H1 (cell line): ENCODE results near the gene MCFD2. TPM values are rescaled to one million over a fixed set of nuclear protein-coding genes. Genes with fewer than 3 reads are reported as not detected.

Experiments used
- CTCF ChIA-PET: fragments of 300-600 bp; sonication (Branson Sonifier 250); formaldehyde crosslinking; loops from one replicate; lab custom pipeline; 2021; ENCODE audit not compliant: partially characterized antibody; lab: Charles Lee
- POLR2A ChIA-PET: fragments of 300-600 bp; sonication (Branson Sonifier 250); formaldehyde crosslinking; loops from one replicate; lab custom pipeline; 2021; ENCODE audit warnings: inconsistent platforms; ENCODE audit not compliant: partially characterized antibody; lab: Charles Lee
- DNase-seq, 2 experiments: peaks; one replicate each; pipeline versions ENCODE4 v3.0.0 to v3.0.0-alpha.2; 2010 to 2022; ENCODE audit warnings: low spot score in 2 of 2, low read depth in 1 of 2, mixed read lengths in 1 of 2
- FAIRE-seq: peaks from 2 replicates; lab custom pipeline; 2011; peaks lifted over from hg19 to GRCh38; lab: Jason Lieb, UNC
- H2AFZ ChIP-seq: 2 replicates; pipeline ENCODE4 v1.8.1; 2012; ENCODE audit warnings: low read length, inconsistent platforms
- H2AK5ac ChIP-seq: 2 replicates; pipeline ENCODE4 v1.6.1; 2013; ENCODE audit warnings: low read depth, low read length
- H2BK120ac ChIP-seq: replicated peaks from 2 replicates; pipeline ENCODE3; 2013; ENCODE audit warnings: low read depth, low read length, inconsistent platforms
- H2BK12ac ChIP-seq: 2 replicates; pipeline ENCODE4 v1.6.1; 2013; ENCODE audit warnings: low read depth, low read length
- H2BK15ac ChIP-seq: 2 replicates; pipeline ENCODE4 v1.6.1; 2013; ENCODE audit warnings: low read length
- H2BK20ac ChIP-seq: 2 replicates; pipeline ENCODE4 v1.6.1; 2013; ENCODE audit warnings: low read length
- H2BK5ac ChIP-seq: 2 replicates; pipeline ENCODE4 v1.6.1; 2013; ENCODE audit warnings: low read depth, low read length
- H3K14ac ChIP-seq: 2 replicates; pipeline ENCODE4 v1.6.1; 2013; ENCODE audit warnings: inconsistent platforms; ENCODE audit not compliant: insufficient read length
- H3K18ac ChIP-seq: 2 replicates; pipeline ENCODE4 v1.6.1; 2013; ENCODE audit warnings: low read length; ENCODE audit errors: extremely low read depth
- H3K23ac ChIP-seq: 2 replicates; pipeline ENCODE4 v1.6.1; 2013; ENCODE audit warnings: inconsistent platforms; ENCODE audit not compliant: insufficient read length
- H3K23me2 ChIP-seq: 2 replicates; pipeline ENCODE4 v1.6.1; 2013; ENCODE audit warnings: low read depth, low read length
- H3K27ac ChIP-seq: 2 replicates; pipeline ENCODE4 v1.6.1; 2011; ENCODE audit warnings: low read depth, low read length, inconsistent platforms
- H3K27me3 ChIP-seq, 4 experiments: replicated peaks in 1 of 4; 1 replicate in 1 of 4; 2 replicates in 3 of 4; pipeline versions ENCODE4 v1.6.1 to v1.8.1; 2011 to 2013; ENCODE audit warnings: low read length in 3 of 4, mild to moderate bottlenecking in 3 of 4, inconsistent platforms in 2 of 4, mixed read lengths in 2 of 4, moderate library complexity in 1 of 4; ENCODE audit not compliant: control insufficient read depth in 3 of 4, insufficient read depth in 3 of 4; ENCODE audit errors: extremely low read depth in 1 of 4
- H3K36me3 ChIP-seq, 4 experiments: 2 replicates each; pipeline versions ENCODE4 v1.6.1 to v1.8.1; 2011 to 2013; ENCODE audit warnings: mild to moderate bottlenecking in 4 of 4, low read length in 3 of 4, moderate library complexity in 2 of 4, control low read depth in 1 of 4, inconsistent platforms in 1 of 4; ENCODE audit not compliant: insufficient read depth in 4 of 4, control insufficient read depth in 2 of 4
- H3K4ac ChIP-seq: replicated peaks from 2 replicates; pipeline ENCODE3; 2013; ENCODE audit warnings: low read length, low read depth, mixed read lengths, inconsistent platforms; ENCODE audit not compliant: insufficient read length
- H3K4me1 ChIP-seq, 4 experiments: replicated peaks in 1 of 4; 1 replicate in 1 of 4; 2 replicates in 3 of 4; pipeline versions ENCODE4 v1.6.1 to v1.8.1; 2011 to 2013; ENCODE audit warnings: low read length in 3 of 4, inconsistent platforms in 2 of 4, mixed read lengths in 1 of 4; ENCODE audit not compliant: insufficient read depth in 4 of 4, control insufficient read depth in 3 of 4
- H3K4me2 ChIP-seq, 2 experiments: 2 replicates each; pipeline versions ENCODE4 v1.6.1 to v1.8.1; 2011 to 2013; ENCODE audit warnings: low read depth in 2 of 2, low read length in 2 of 2, control low read depth in 1 of 2, inconsistent platforms in 1 of 2, mild to moderate bottlenecking in 1 of 2; ENCODE audit not compliant: insufficient read depth in 1 of 2
- H3K4me3 ChIP-seq, 4 experiments: fragments of 200-600, 300-600 bp in 1 of 4; sonication (generic), shearing (Covaris generic), sonication (Bioruptor Twin) in 1 of 4; 2 replicates each; pipeline versions ENCODE4 v1.5.1 to v1.8.1; 2011 to 2016; ENCODE audit warnings: low read length in 4 of 4, low read depth in 3 of 4, control low read depth in 2 of 4, inconsistent platforms in 2 of 4, mild to moderate bottlenecking in 2 of 4, mixed read lengths in 1 of 4, moderate library complexity in 1 of 4; ENCODE audit not compliant: insufficient read depth in 2 of 4; ENCODE audit errors: extremely low read depth in 1 of 4
- H3K56ac ChIP-seq: replicated peaks from 2 replicates; pipeline ENCODE3; 2013; ENCODE audit warnings: low read depth, mild to moderate bottlenecking, mixed read lengths, low read length, inconsistent platforms; ENCODE audit not compliant: insufficient read length
- H3K79me1 ChIP-seq: 2 replicates; pipeline ENCODE4 v1.6.1; 2013; ENCODE audit warnings: low read depth, low read length, control low read depth
- H3K79me2 ChIP-seq, 2 experiments: 2 replicates each; pipeline versions ENCODE4 v1.6.1 to v1.8.1; 2012 to 2013; ENCODE audit warnings: low read length in 2 of 2, mild to moderate bottlenecking in 2 of 2, inconsistent platforms in 1 of 2; ENCODE audit not compliant: insufficient read depth in 2 of 2, control insufficient read depth in 1 of 2
- H3K9ac ChIP-seq, 4 experiments: replicated peaks in 1 of 4; 1 replicate in 1 of 4; 2 replicates in 3 of 4; pipeline versions ENCODE4 v1.6.1 to v1.8.1; 2011 to 2013; ENCODE audit warnings: low read depth in 3 of 4, low read length in 3 of 4, control low read depth in 2 of 4, mild to moderate bottlenecking in 2 of 4, moderate library complexity in 2 of 4, inconsistent platforms in 1 of 4; ENCODE audit errors: extremely low read depth in 1 of 4
- H3K9me3 ChIP-seq, 2 experiments: 2 replicates each; pipeline versions ENCODE4 v1.6.1 to v1.8.1; 2012 to 2013; ENCODE audit warnings: mild to moderate bottlenecking in 2 of 2, moderate library complexity in 2 of 2, control low read depth in 1 of 2, inconsistent platforms in 1 of 2, low read depth in 1 of 2, low read length in 1 of 2, mixed read lengths in 1 of 2; ENCODE audit not compliant: insufficient read depth in 2 of 2
- H4K20me1 ChIP-seq, 2 experiments: replicated peaks in 1 of 2; 2 replicates each; pipeline versions ENCODE3 to v1.8.1; 2011 to 2013; ENCODE audit warnings: inconsistent platforms in 2 of 2, low read length in 2 of 2, mild to moderate bottlenecking in 1 of 2; ENCODE audit not compliant: insufficient read depth in 2 of 2, control insufficient read depth in 1 of 2
- H4K5ac ChIP-seq: 2 replicates; pipeline ENCODE4 v1.6.1; 2013; ENCODE audit warnings: low read length, low read depth, mixed read lengths, inconsistent platforms; ENCODE audit not compliant: insufficient read length
- H4K8ac ChIP-seq: 2 replicates; pipeline ENCODE4 v1.8.0; 2013; ENCODE audit warnings: mild to moderate bottlenecking, moderate library complexity, low read length, inconsistent platforms; ENCODE audit not compliant: insufficient read depth; ENCODE audit errors: extremely low read depth
- H4K91ac ChIP-seq: replicated peaks from 2 replicates; pipeline ENCODE3; 2013; ENCODE audit warnings: low read length, mixed read lengths, inconsistent platforms; ENCODE audit not compliant: insufficient read length
- BCL11A ChIP-seq, 2 experiments: IDR thresholded peaks; one replicate each; pipeline ENCODE4 v1.6.1; 2011; ENCODE audit warnings: low read depth in 2 of 2, low read length in 2 of 2, mild to moderate bottlenecking in 2 of 2
- CTBP2 ChIP-seq: IDR thresholded peaks from 2 replicates; pipeline ENCODE4 v1.7.0; 2011; ENCODE audit warnings: borderline replicate concordance, mild to moderate bottlenecking, moderate library complexity, mixed read lengths, low read length; ENCODE audit not compliant: insufficient read depth, insufficient read length
- GABPA ChIP-seq: IDR thresholded peaks from 2 replicates; pipeline ENCODE4 v1.6.1; 2011; ENCODE audit warnings: mild to moderate bottlenecking, low read length, moderate library complexity, borderline replicate concordance; ENCODE audit not compliant: insufficient read depth
- GTF2F1 ChIP-seq: IDR thresholded peaks from 2 replicates; pipeline ENCODE4 v1.6.1; 2012; ENCODE audit warnings: low read depth, low read length, improper control_type of control experiment, borderline replicate concordance
- MAFK ChIP-seq: IDR thresholded peaks from 2 replicates; pipeline ENCODE4 v1.6.1; 2012; ENCODE audit warnings: low read depth, mild to moderate bottlenecking, improper control_type of control experiment, low read length
- RAD21 ChIP-seq, 2 experiments: IDR thresholded peaks in 1 of 2; conservative IDR thresholded peaks in 1 of 2; 2 replicates each; pipeline ENCODE4 v1.6.1; 2011; ENCODE audit warnings: low read depth in 2 of 2, low read length in 2 of 2, improper control_type of control experiment in 1 of 2, inconsistent platforms in 1 of 2, mild to moderate bottlenecking in 1 of 2, moderate library complexity in 1 of 2
- RFX5 ChIP-seq: IDR thresholded peaks from 2 replicates; pipeline ENCODE4 v1.6.1; 2011; ENCODE audit warnings: low read depth, low read length, improper control_type of control experiment, borderline replicate concordance
- SAP30 ChIP-seq: fragments of 300-600 bp; sonication (generic); IDR thresholded peaks from 2 replicates; pipeline ENCODE4 v1.7.1; 2012; ENCODE audit warnings: low read length, moderate library complexity, mild to moderate bottlenecking, inconsistent platforms; ENCODE audit not compliant: insufficient read depth, insufficient replicate concordance
- SIRT6 ChIP-seq: IDR thresholded peaks from one replicate; pipeline ENCODE4 v1.7.1; 2012; ENCODE audit warnings: low read length, inconsistent platforms
- WGBS, 2 experiments: shearing (Covaris generic) in 1 of 2; methylation state at CpG; one replicate each; pipeline versions ENCODE4 v1.1.6 to v1.1.7; 2013 to 2015; ENCODE audit warnings: low lambda C conversion rate in 2 of 2, mixed read lengths in 2 of 2, inconsistent platforms in 1 of 2, low coverage in 1 of 2, missing lambda C conversion rate in 1 of 2; ENCODE audit not compliant: insufficient replicate concordance in 2 of 2, insufficient coverage in 1 of 2, insufficient read length in 1 of 2; ENCODE audit errors: extremely low coverage in 1 of 2, missing lambda C conversion rate in 1 of 2; 5-methylcytosine and 5-hydroxymethylcytosine counted together
- polyA plus RNA-seq, 7 experiments: library from polyadenylated mRNA; depleted of rRNA in 3 of 7; stranded (reverse) in 5 of 7; unstranded in 2 of 7; fragments of >200 nt in 5 of 7; fragments of 200-250 nt in 2 of 7; gene quantifications; 1 replicate in 5 of 7; 2 replicates in 1 of 7; 4 replicates in 1 of 7; pipeline versions ENCODE4 v1.2.1 to v1.2.3, GENCODE V29; 2011 to 2013; ENCODE audit warnings: missing spikeins in 2 of 7, mixed read lengths in 2 of 7
- total RNA-seq: library from RNA; stranded (reverse); fragmentation: NEBNext Ultra II Directional; extraction: Animal tissue kit (Norgen Biotek cat#: 25700); gene quantifications from 2 replicates; pipeline ENCODE4 v1.2.1, GENCODE V29; 2021
- TF ChIP-seq, protein P1 (sequence below): IDR thresholded peaks from 2 replicates; pipeline ENCODE4 v1.6.1; 2012; ENCODE audit warnings: inconsistent platforms

MCFD2 gene
- total and polyA plus RNA-seq, 2 of the 8 experiments (the other 6 are each of a cell fraction or from before 2014, with no cell fraction given): 35.2 to 76.2 TPM

DNA sequence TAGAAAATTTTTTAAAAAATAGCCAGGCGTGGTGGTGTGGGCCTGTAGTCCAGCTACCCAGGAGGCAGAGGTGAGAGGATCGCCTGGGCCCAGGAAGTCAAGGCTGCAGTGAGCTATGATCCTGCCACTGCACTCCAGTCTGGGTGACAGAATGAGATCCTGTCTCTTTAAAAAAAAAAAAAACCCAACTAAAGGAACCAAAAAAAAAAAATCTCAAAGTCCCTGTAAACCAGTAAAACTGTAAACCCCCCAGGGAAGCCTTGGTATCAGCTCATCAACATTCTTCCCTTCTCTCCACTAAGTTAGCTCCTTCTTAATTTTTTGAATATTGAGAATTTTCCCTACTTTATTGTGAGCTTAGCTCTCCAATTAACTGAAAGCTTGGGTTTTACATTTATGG, 8.4 kb upstream of the MCFD2 start:
- DNase-seq (no peak), FAIRE-seq (no peak)
- H3K23me2 ChIP-seq: no peaks in the 10 kb centered on the region
- no peak overlapping the region for H4K8ac ChIP-seq
- H3K4me2 ChIP-seq: no peak overlapping the region
- 88% methylated on average over 2 of the region's 2 CpGs; no CpG with 5 or more reads in 1 of the 2 experiments for WGBS, 2 experiments
- H4K20me1 ChIP-seq: no peaks in the 10 kb centered on the region
- no peak overlapping the region for H2AK5ac ChIP-seq
- ChIA-PET POLR2A (interaction anchor here (0.6 to 1.4 kb wide), 3 partner anchors 9 to 399 kb away, joined by 3 to 4 read pairs (median 3); no protein-coding TSS in a partner anchor), CTCF (interaction anchor here (0.6 to 1.5 kb wide), 4 partner anchors 214 to 465 kb away, joined by 3 to 4 read pairs (median 3); no protein-coding TSS in a partner anchor)
- H3K18ac ChIP-seq: no peak overlapping the region
- no peak overlapping the region for H2BK12ac ChIP-seq
- no peak overlapping the region for H2BK120ac ChIP-seq
- H2BK15ac ChIP-seq: no peak overlapping the region
- H3K9me3 ChIP-seq: peaks cover 6 to 12% of the 10 kb centered on the region in 2 experiments; a peak in 3 of 4 replicates
- no peak overlapping the region for H2AFZ ChIP-seq
- H2BK5ac ChIP-seq: no peak overlapping the region
- peaks cover 0 to 3% (median 0%) of the 10 kb centered on the region in 4 experiments; a peak in 1 of 8 replicates for H3K36me3 ChIP-seq
- no peaks in the 10 kb centered on the region for H3K79me1 ChIP-seq
- no peak overlapping the region for H2BK20ac ChIP-seq
- H3K27ac ChIP-seq: no peak overlapping the region
- no peak for TF ChIP-seq SAP30
- TF ChIP-seq CTBP2: no peak
- no peak for TF ChIP-seq GTF2F1
- TF ChIP-seq SIRT6: no peak
- TF ChIP-seq, protein P1, sequence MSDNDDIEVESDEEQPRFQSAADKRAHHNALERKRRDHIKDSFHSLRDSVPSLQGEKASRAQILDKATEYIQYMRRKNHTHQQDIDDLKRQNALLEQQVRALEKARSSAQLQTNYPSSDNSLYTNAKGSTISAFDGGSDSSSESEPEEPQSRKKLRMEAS: no peak
- no peak for TF ChIP-seq MAFK
- TF ChIP-seq BCL11A (IDR thresholded peaks at IDR 0.05; ENCODE audit: low read depth in 2 of 2, low read length in 2 of 2): no peak
- TF ChIP-seq GABPA: no peak
- no peak for TF ChIP-seq RAD21 (IDR thresholded peaks at IDR 0.05 in 1 of 2, conservative IDR thresholded peaks at IDR 0.05 in 1 of 2; ENCODE audit: low read depth in 2 of 2, low read length in 2 of 2)
- no peak for TF ChIP-seq RFX5
- H4K91ac ChIP-seq: no peak overlapping the region
- no peak overlapping the region for H3K9ac ChIP-seq
- no peak overlapping the region for H3K4ac ChIP-seq
- no peaks in the 10 kb centered on the region; a peak in 1 of 7 replicates for H3K4me1 ChIP-seq
- H3K4me3 ChIP-seq: no peak overlapping the region
- no peak overlapping the region for H3K14ac ChIP-seq
- H4K5ac ChIP-seq: no peak overlapping the region
- no peak overlapping the region for H3K23ac ChIP-seq
- no peak overlapping the region for H3K56ac ChIP-seq
- H3K79me2 ChIP-seq: 0 out of 4 replicates have a peak, but pooled peaks cover 0 to 3% of the 10 kb centered on the region in 2 experiments
- H3K27me3 ChIP-seq: no peaks in the 10 kb centered on the region
